ENCODE measurements around the gene SYTL3. TPM values are rescaled to one million over a fixed set of nuclear protein-coding genes. Genes with fewer than 3 reads are reported as not detected.

Gene SYTL3
- total and polyA plus RNA-seq, 2 donors from 2014 or later = 3.1 to 16.0 TPM

GRCh38 chr6:158634695-158635426 lies 15.0 kb upstream of the SYTL3 start:
- TF ChIP-seq CTCF (IDR thresholded peaks at IDR 0.05; ENCODE audit: borderline replicate concordance, extremely low read depth, insufficient read depth) = no peak
- no peak for FAIRE-seq

GRCh38 chr6:158635427-158636073 lies 14.3 kb upstream of the SYTL3 start:
- no peak for TF ChIP-seq CTCF (IDR thresholded peaks at IDR 0.05; ENCODE audit: borderline replicate concordance, extremely low read depth, insufficient read depth)
- FAIRE-seq (no peak), DNase-seq (no peak)
- Histone ChIP-seq H3K9ac (ENCODE audit: low read length in 3 of 3) (no peak overlapping the region), H3K4me3 (ENCODE audit: low read length in 3 of 3) (no peak overlapping the region), H3K9me3 (ENCODE audit: control insufficient read depth in 2 of 3, insufficient read depth in 1 of 3, low read length in 3 of 3) (no peaks in the 10 kb centered on the region), H3K4me1 (ENCODE audit: control insufficient read depth in 2 of 3, insufficient read depth in 2 of 3, low read depth in 1 of 3, low read length in 3 of 3) (peaks cover 0 to 12% (median 7%) of the 10 kb centered on the region in 3 donors), H3K27ac (ENCODE audit: low read depth in 2 of 2, low read length in 2 of 2) (no peak overlapping the region), H3K27me3 (ENCODE audit: control insufficient read depth, insufficient read depth, low read length) (no peaks in the 10 kb centered on the region), H3K36me3 (ENCODE audit: control insufficient read depth in 2 of 3, insufficient read depth in 3 of 3, low read length in 3 of 3) (peaks cover 4 to 29% (median 10%) of the 10 kb centered on the region in 3 donors)
- intact Hi-C loops (cut with DNase I) = no loop called here

More at GRCh38 chr6:158634695-158635426, 15.0 kb upstream of the SYTL3 start:
- no peak overlapping the region for H3K4me3 ChIP-seq (ENCODE audit: low read length in 3 of 3)
- H3K4me1 ChIP-seq (ENCODE audit: control insufficient read depth in 2 of 3, insufficient read depth in 2 of 3, low read depth in 1 of 3, low read length in 3 of 3) = peaks cover 0 to 8% (median 6%) of the 10 kb centered on the region in 3 donors
- no peaks in the 10 kb centered on the region for H3K27me3 ChIP-seq (ENCODE audit: control insufficient read depth, insufficient read depth, low read length)
- no peak overlapping the region for H3K9ac ChIP-seq (ENCODE audit: low read length in 3 of 3)
- H3K27ac ChIP-seq (ENCODE audit: low read depth in 2 of 2, low read length in 2 of 2) = no peak overlapping the region
- no peaks in the 10 kb centered on the region for H3K9me3 ChIP-seq (ENCODE audit: control insufficient read depth in 2 of 3, insufficient read depth in 1 of 3, low read length in 3 of 3)
- H3K36me3 ChIP-seq (ENCODE audit: control insufficient read depth in 2 of 3, insufficient read depth in 3 of 3, low read length in 3 of 3) = peaks cover 4 to 27% (median 10%) of the 10 kb centered on the region in 3 donors
- no peak for DNase-seq
- intact Hi-C loops (cut with DNase I) = no loop called here

- FAIRE-seq = no peak
Measured at GRCh38 chr6:158636778-158637177, 13.1 kb upstream of the SYTL3 start.

More at GRCh38 chr6:158636778-158637177, 13.1 kb upstream of the SYTL3 start:
- no peak overlapping the region for H3K27ac ChIP-seq (ENCODE audit: low read depth in 2 of 2, low read length in 2 of 2)
- intact Hi-C loops (cut with DNase I) = no loop called here
- H3K36me3 ChIP-seq (ENCODE audit: control insufficient read depth in 2 of 3, insufficient read depth in 3 of 3, low read length in 3 of 3) = peaks cover 4 to 30% (median 10%) of the 10 kb centered on the region in 3 donors
- no peaks in the 10 kb centered on the region for H3K9me3 ChIP-seq (ENCODE audit: control insufficient read depth in 2 of 3, insufficient read depth in 1 of 3, low read length in 3 of 3)
- H3K4me3 ChIP-seq (ENCODE audit: low read length in 3 of 3) = no peak overlapping the region
- H3K4me1 ChIP-seq (ENCODE audit: control insufficient read depth in 2 of 3, insufficient read depth in 2 of 3, low read depth in 1 of 3, low read length in 3 of 3) = peaks cover 0 to 15% (median 3%) of the 10 kb centered on the region in 3 donors
- H3K9ac ChIP-seq (ENCODE audit: low read length in 3 of 3) = no peak overlapping the region
- H3K27me3 ChIP-seq (ENCODE audit: control insufficient read depth, insufficient read depth, low read length) = no peaks in the 10 kb centered on the region
- DNase-seq = no peak
- TF ChIP-seq CTCF (IDR thresholded peaks at IDR 0.05; ENCODE audit: borderline replicate concordance, extremely low read depth, insufficient read depth) = no peak
